Stimulated activated CD8-positive, alpha-beta memory T cell treated with anti-CD3 and anti-CD28 coated beads, Interleukin-12 subunit alpha, Interleukin-12 subunit beta, amount 100 ng/mL, for 24 hours (primary cell): Measurements from ENCODE around the gene FATE1.

ENCODE experiments used
- DNase-seq: peaks from one replicate; pipeline ENCODE4 v3.0.0-alpha.2; 2020; ENCODE audit errors: extremely low read depth

Gene FATE1

GRCh38 chrX:151704041-151704663, 11.7 kb upstream of the FATE1 start:
- DNase-seq = no peak

- no peak for DNase-seq
Measured at GRCh38 chrX:151708821-151709220, 7.0 kb upstream of the FATE1 start.

- DNase-seq = no peak
Measured at GRCh38 chrX:151710457-151710856, 5.4 kb upstream of the FATE1 start.

- no peak for DNase-seq
Measured at GRCh38 chrX:151711154-151711553, 4.7 kb upstream of the FATE1 start.

GRCh38 chrX:151711787-151712186, 4.0 kb upstream of the FATE1 start:
- no peak for DNase-seq

- DNase-seq = no peak
Measured at GRCh38 chrX:151712253-151712652, 3.6 kb upstream of the FATE1 start.

- no peak for DNase-seq
Measured at GRCh38 chrX:151713849-151714248, 2.0 kb upstream of the FATE1 start.

GRCh38 chrX:151714362-151714761, 1.5 kb upstream of the FATE1 start:
- DNase-seq = no peak

GRCh38 chrX:151722241-151722846, 6.5 kb downstream of the FATE1 start:
- no peak for DNase-seq

GRCh38 chrX:151723156-151723760, 7.4 kb downstream of the FATE1 start:
- DNase-seq = no peak

- DNase-seq = no peak
Measured at GRCh38 chrX:151724563-151725337, 8.9 kb downstream of the FATE1 start.

GRCh38 chrX:151725338-151725614, 9.4 kb downstream of the FATE1 start:
- DNase-seq = no peak

GRCh38 chrX:151726751-151727150, 10.9 kb downstream of the FATE1 start:
- no peak for DNase-seq

GRCh38 chrX:151727346-151727745, 11.5 kb downstream of the FATE1 start:
- DNase-seq = no peak

- no peak for DNase-seq
Measured at GRCh38 chrX:151729056-151729725, 13.4 kb downstream of the FATE1 start.

GRCh38 chrX:151734446-151734845, 18.6 kb downstream of the FATE1 start, which contains the start of gene CNGA2:
TSS of gene CNGA2 (plus strand) at chrX:151734746. CDS start at chrX:151738484, 3,738 bp downstream.
- no peak for DNase-seq

- DNase-seq = no peak
Measured at GRCh38 chrX:151735219-151735618, 19.4 kb downstream of the FATE1 start.

- DNase-seq = no peak
Measured at GRCh38 chrX:151736685-151737084, 20.9 kb downstream of the FATE1 start.

GRCh38 chrX:151737494-151737893, 21.7 kb downstream of the FATE1 start:
- DNase-seq = no peak

GRCh38 chrX:151738751-151739150, 22.9 kb downstream of the FATE1 start:
- DNase-seq = no peak

GRCh38 chrX:151741606-151742005, 25.8 kb downstream of the FATE1 start:
- no peak for DNase-seq

- DNase-seq = no peak
Measured at GRCh38 chrX:151742311-151742710, 26.5 kb downstream of the FATE1 start.
